Measurements from ENCODE around the gene TINCR.

DNA sequence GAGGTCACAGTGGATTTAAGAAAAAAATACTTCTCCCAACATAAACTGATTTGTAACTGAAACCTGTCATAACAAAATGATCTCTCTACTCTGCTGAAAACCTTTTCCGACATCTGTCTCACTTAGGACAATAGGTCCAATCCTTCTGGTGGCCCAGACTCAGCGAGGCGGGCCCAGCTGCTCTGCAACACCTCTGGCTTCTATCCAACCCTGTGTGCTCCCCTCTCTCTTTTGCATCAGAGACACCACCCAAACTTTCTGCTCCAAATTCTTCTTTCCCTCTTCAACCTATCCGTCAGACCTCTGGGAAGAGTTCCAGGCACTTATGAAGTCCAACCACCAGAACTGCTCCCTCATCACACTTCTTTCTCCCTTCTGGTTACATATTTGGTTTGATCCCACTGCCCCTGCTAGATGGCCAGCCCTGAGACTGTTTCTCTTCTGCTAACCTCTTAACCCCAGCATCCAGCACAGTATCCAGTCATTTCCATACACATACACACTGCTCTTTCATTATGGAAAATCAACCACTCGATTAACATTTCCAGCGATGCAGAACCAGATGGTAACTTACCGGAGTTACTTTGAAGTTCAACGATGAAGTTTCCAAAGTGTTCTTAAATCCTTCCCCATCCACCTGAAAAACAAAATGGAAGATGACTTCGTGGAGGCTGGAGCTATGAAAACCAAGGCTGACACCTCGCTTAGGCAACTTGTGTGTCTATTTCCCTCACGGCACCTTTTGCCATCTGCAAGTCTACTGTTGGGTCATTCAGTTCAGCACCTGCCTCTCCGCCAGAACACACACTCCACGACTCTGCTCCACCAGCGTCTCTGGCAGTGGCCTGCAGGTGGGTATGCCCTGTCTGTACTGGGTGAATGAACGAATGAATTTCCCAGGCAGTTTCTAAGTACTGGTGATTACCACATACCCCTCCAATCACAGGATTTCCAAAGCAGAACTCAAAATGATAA, 45.4 kb upstream of the TINCR start:
- TF ChIP-seq, protein P1, sequence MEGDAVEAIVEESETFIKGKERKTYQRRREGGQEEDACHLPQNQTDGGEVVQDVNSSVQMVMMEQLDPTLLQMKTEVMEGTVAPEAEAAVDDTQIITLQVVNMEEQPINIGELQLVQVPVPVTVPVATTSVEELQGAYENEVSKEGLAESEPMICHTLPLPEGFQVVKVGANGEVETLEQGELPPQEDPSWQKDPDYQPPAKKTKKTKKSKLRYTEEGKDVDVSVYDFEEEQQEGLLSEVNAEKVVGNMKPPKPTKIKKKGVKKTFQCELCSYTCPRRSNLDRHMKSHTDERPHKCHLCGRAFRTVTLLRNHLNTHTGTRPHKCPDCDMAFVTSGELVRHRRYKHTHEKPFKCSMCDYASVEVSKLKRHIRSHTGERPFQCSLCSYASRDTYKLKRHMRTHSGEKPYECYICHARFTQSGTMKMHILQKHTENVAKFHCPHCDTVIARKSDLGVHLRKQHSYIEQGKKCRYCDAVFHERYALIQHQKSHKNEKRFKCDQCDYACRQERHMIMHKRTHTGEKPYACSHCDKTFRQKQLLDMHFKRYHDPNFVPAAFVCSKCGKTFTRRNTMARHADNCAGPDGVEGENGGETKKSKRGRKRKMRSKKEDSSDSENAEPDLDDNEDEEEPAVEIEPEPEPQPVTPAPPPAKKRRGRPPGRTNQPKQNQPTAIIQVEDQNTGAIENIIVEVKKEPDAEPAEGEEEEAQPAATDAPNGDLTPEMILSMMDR (IDR thresholded peaks at IDR 0.05) = no peak
- TF ChIP-seq POLR2A (IDR thresholded peaks at IDR 0.05) (no peak), POLR2AphosphoS5 (IDR thresholded peaks at IDR 0.05) (no peak), EP300 (IDR thresholded peaks at IDR 0.05) (no peak)

Measured in suprapubic skin (tissue), 4 donors.